EL (cell line): ENCODE measurements around the gene TMEM63B.
"Not testable (repeated sequence)": the region's sequence is repeated elsewhere in the genome, so short reads cannot be mapped to it uniquely, and the experiment has no call there.

Experiments used
- DNase-seq: peaks from one replicate; pipeline ENCODE4 v3.0.0-alpha.2; 2016

TMEM63B gene

DNA sequence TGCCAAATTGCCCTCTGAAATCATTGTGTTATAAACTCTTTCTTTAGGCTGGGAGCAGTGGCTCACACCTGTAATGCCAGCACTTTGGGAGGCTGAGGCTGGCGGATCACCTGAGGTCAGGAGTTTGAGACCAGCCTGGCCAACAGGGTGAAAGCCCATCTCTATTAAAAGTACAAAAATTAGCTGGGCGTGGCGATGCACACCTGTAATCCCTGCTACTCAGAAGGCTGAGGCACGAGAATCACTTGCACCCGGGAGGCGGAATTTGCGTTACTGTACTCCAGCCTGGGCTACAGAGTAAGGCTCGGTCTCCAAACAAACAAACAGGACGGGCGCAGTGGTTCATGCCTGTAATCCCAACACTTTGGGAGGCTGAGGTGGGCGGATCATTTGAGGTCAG lies 69.0 kb downstream of the TMEM63B start:
- DNase-seq = not testable (repeated sequence)

GRCh38 chr6:44198684-44199083 lies 71.3 kb downstream of the TMEM63B start:
- DNase-seq = no peak

DNA sequence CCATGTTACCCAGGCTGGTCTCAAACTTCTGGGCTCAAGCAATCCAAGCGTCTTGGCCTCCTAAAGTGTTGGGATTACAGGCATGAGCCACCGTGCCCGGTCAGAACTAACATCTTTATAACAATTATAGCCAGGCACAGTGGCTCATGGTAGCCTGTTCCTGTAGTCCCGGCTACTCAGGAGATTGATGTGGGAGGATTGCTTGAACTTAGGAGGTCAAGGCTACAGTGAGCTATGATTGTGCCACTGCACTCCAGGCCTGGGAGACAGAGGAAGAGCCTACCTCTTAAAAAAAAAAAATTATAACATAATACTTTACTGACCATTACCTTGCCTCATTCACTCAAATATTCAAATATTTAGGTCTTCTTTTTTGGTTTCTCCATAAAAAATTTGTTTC lies 72.5 kb downstream of the TMEM63B start:
- DNase-seq = no peak

DNA sequence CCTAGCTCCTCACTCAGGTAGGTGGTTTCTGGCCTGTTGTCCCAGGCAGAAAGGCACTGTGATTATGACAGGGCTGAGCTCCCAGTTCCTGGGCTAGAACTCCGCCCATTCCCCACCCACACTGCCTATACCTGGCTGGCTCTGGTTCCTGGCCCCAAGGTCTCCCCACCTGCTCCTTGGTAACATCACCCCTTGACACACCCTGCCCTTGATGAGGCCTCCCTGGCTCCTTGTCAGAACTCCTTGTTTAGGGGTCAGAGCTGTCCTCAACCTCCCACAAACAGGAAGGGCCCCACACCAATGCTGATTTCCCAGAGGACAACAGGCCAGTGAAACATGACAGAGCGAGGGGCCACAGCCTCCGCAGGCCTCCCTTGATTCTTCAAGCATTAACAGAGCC lies 73.8 kb downstream of the TMEM63B start:
- no peak for DNase-seq

- DNase-seq = no peak
Observed at GRCh38 chr6:44201638-44202303, 74.4 kb downstream of the TMEM63B start.

- DNase-seq = no peak
Observed at GRCh38 chr6:44202332-44202971, 75.1 kb downstream of the TMEM63B start.

DNA sequence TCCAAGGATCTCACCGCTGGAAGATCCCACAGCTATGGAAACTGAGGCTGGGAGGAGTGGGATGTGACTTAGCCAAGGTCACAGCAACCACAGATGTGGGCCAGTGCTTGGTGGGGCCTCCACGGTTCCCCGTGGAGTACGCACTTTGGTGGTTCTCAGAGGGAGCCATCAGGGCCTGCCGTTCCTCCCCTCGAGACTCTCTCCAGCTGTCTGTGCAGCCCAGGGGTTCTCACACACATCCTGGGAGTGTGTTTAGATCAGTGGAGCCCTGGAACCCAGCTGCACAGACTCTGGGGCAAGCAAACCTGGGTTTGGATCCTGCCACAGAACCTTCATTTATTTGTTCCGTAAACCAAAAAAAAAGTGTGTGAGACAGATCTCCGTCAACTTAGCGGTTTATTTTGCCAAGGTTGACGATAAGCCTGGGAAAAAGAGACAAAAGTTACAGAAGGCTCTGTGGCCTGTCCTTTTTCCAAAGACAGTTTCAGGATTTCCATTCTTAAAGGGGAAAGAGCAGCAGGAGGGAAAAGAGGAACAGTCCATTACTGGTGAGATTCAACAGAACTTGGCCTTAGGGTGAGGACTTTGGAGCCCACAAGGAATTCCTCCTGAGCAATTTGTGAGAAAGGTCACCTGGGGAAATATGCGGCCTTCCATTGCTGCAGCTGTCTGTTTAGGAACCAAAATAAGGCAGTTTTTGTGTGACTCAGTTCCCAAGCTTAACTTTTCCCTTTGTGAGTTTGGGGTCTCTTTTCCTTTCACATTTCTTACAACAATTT lies 75.8 kb downstream of the TMEM63B start:
- DNase-seq = no peak

DNA sequence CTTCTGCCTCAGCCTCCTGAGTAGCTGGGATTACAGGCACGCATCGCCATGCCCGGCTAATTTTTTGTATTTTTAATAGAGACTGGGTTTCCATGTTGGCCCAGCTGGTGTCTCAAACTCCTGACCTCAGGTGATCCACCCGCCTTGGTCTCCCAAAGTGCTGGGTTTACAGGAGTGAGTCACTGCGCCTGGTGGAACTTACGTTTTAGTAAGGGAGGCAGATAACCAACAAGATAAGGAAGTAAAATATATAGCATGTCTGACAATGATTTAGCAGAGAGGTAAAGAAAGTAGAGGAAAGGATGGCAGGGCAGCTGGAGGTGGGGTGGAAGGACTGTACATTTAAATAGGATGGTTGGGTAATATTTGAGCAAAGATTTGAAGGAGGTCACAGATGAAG lies 76.6 kb downstream of the TMEM63B start:
- DNase-seq = no peak
